ENCODE data around the gene ALOX12B. TPM values are rescaled to one million over a fixed set of nuclear protein-coding genes. Genes with fewer than 3 reads are reported as not detected.

The ALOX12B gene
- total RNA-seq (2022; extraction: Qiagen RNA extraction) = 1.2 to 1.6 TPM (median 1.4 TPM) in 5 replicates

GRCh38 chr17:8087075-8087951 is at the start of gene ALOX12B:
TSS of gene ALOX12B (minus strand) at chr17:8087716. CDS start at chr17:8087442, 274 bp downstream.

GRCh38 chr17:8123695-8124349 is 36.3 kb upstream of the ALOX12B start, which contains the start of gene HES7:
TSS of gene HES7 (minus strand) at chr17:8124106. CDS start at chr17:8124084, 22 bp downstream.

GRCh38 chr17:8117980-8118768 is 30.7 kb upstream of the ALOX12B start, which contains the start of gene ALOXE3:
TSS of gene ALOXE3 (minus strand) at chr17:8118514. CDS start at chr17:8117990, 524 bp downstream.

GRCh38 chr17:8038954-8039610 is 48.4 kb downstream of the ALOX12B start, which contains the start of gene ALOX15B:
TSS of gene ALOX15B (plus strand) at chr17:8039059. CDS start at chr17:8039156, 97 bp downstream.

Other genes starting within 250 kb of the ALOX12B start
- 0.51 to 1.5 TPM (median 0.66 TPM) in 5 replicates for gene TMEM88, start 232.7 kb downstream of the ALOX12B start, total RNA-seq (2022; extraction: Qiagen RNA extraction)
- gene NAA38, start 230.2 kb downstream of the ALOX12B start, total RNA-seq (2022; extraction: Qiagen RNA extraction) = 139 to 244 TPM (median 211 TPM) in 5 replicates
- gene CYB5D1, start 229.7 kb downstream of the ALOX12B start, total RNA-seq (2022; extraction: Qiagen RNA extraction) = 18.7 to 23.0 TPM (median 19.4 TPM) in 5 replicates
- 53.0 to 71.6 TPM (median 60.6 TPM) in 5 replicates for gene CHD3, start 198.9 kb downstream of the ALOX12B start, total RNA-seq (2022; extraction: Qiagen RNA extraction)
- gene RNF227, start 171.4 kb downstream of the ALOX12B start, total RNA-seq (2022; extraction: Qiagen RNA extraction) = 1.00 to 3.4 TPM (median 1.4 TPM) in 5 replicates
- gene KCNAB3, start 157.9 kb downstream of the ALOX12B start, total RNA-seq (2022; extraction: Qiagen RNA extraction) = 1.9 to 2.9 TPM (median 2.7 TPM) in 5 replicates
- 302 to 325 TPM (median 321 TPM) in 5 replicates for gene TRAPPC1, start 155.8 kb downstream of the ALOX12B start, total RNA-seq (2022; extraction: Qiagen RNA extraction)
- gene CNTROB, start 155.5 kb downstream of the ALOX12B start, total RNA-seq (2022; extraction: Qiagen RNA extraction) = 38.2 to 41.1 TPM (median 40.0 TPM) in 5 replicates
- 0.28 to 0.52 TPM (median 0.36 TPM) in 4 of 5 replicates, not detected in the other for gene GUCY2D, start 85.1 kb downstream of the ALOX12B start, total RNA-seq (2022; extraction: Qiagen RNA extraction)
- gene ALOX15B, start 48.7 kb downstream of the ALOX12B start, total RNA-seq (2022; extraction: Qiagen RNA extraction) = 0.21 to 0.48 TPM (median 0.31 TPM) in 5 replicates
- 6.3 to 10.0 TPM (median 6.4 TPM) in 5 replicates for gene ALOXE3, start 30.8 kb upstream of the ALOX12B start, total RNA-seq (2022; extraction: Qiagen RNA extraction)
- 1.6 to 5.3 TPM (median 4.8 TPM) in 5 replicates for gene HES7, start 36.4 kb upstream of the ALOX12B start, total RNA-seq (2022; extraction: Qiagen RNA extraction)
- gene PER1, start 64.7 kb upstream of the ALOX12B start, total RNA-seq (2022; extraction: Qiagen RNA extraction) = 49.3 to 55.5 TPM (median 53.3 TPM) in 5 replicates
- gene VAMP2, start 75.2 kb upstream of the ALOX12B start, total RNA-seq (2022; extraction: Qiagen RNA extraction) = 23.5 to 31.4 TPM (median 28.1 TPM) in 5 replicates
- 20.0 to 21.8 TPM (median 20.6 TPM) in 5 replicates for gene TMEM107, start 88.7 kb upstream of the ALOX12B start, total RNA-seq (2022; extraction: Qiagen RNA extraction)
- gene BORCS6, start 102.5 kb upstream of the ALOX12B start, total RNA-seq (2022; extraction: Qiagen RNA extraction) = 6.6 to 8.6 TPM (median 8.3 TPM) in 5 replicates
- gene AURKB, start 122.9 kb upstream of the ALOX12B start, total RNA-seq (2022; extraction: Qiagen RNA extraction) = 137 to 153 TPM (median 149 TPM) in 5 replicates
- 11.4 to 16.1 TPM (median 15.6 TPM) in 5 replicates for gene CTC1, start 160.3 kb upstream of the ALOX12B start, total RNA-seq (2022; extraction: Qiagen RNA extraction)
- gene PFAS, start 161.6 kb upstream of the ALOX12B start, total RNA-seq (2022; extraction: Qiagen RNA extraction) = 42.7 to 53.6 TPM (median 45.8 TPM) in 5 replicates
- gene RANGRF, start 201.0 kb upstream of the ALOX12B start, total RNA-seq (2022; extraction: Qiagen RNA extraction) = 37.7 to 45.8 TPM (median 43.9 TPM) in 5 replicates
- 6.0 to 8.8 TPM (median 7.7 TPM) in 5 replicates for gene SLC25A35, start 207.7 kb upstream of the ALOX12B start, total RNA-seq (2022; extraction: Qiagen RNA extraction)
- not detected in 5 replicates for gene ARHGEF15, start 222.5 kb upstream of the ALOX12B start, total RNA-seq (2022; extraction: Qiagen RNA extraction)